Central memory CD8-positive, alpha-beta T cell (primary cell): ENCODE measurements around the gene RNF34.

Source experiments
- ATAC-seq: fragments of 150-1000 bp; cut with Tn5 transposase; replicated peaks from 2 replicates; pipeline ENCODE4 v1.10.0; 2022; ENCODE audit warnings: mild to moderate bottlenecking, moderate FRiP score, moderate number of reproducible peaks; ENCODE audit not compliant: poor library complexity, severe bottlenecking; ENCODE audit errors: extremely low read depth
- DNase-seq, 2 donors: peaks; one replicate each; pipeline ENCODE4 v3.0.0; 2021; ENCODE audit warnings: low spot score in 2 of 2
- H3K27ac Mint-ChIP-seq: one replicate; pipeline ENCODE4 v1.8.0; 2022; ENCODE audit warnings: low read depth, mild to moderate bottlenecking, moderate library complexity, mixed read lengths
- H3K27me3 Mint-ChIP-seq: one replicate; pipeline ENCODE4 v1.8.0; 2022; ENCODE audit warnings: mixed read lengths
- H3K36me3 Mint-ChIP-seq: one replicate; pipeline ENCODE4 v1.8.0; 2022; ENCODE audit warnings: mild to moderate bottlenecking, moderate library complexity, mixed read lengths; ENCODE audit not compliant: insufficient read depth
- H3K4me1 Mint-ChIP-seq: one replicate; pipeline ENCODE4 v1.8.0; 2022; ENCODE audit warnings: mixed read lengths
- H3K4me3 Mint-ChIP-seq: one replicate; pipeline ENCODE4 v1.8.0; 2022; ENCODE audit warnings: mild to moderate bottlenecking, moderate library complexity, mixed read lengths
- H3K9me3 Mint-ChIP-seq: one replicate; pipeline ENCODE4 v1.8.0; 2022; ENCODE audit warnings: mixed read lengths

RNF34 gene

DNA sequence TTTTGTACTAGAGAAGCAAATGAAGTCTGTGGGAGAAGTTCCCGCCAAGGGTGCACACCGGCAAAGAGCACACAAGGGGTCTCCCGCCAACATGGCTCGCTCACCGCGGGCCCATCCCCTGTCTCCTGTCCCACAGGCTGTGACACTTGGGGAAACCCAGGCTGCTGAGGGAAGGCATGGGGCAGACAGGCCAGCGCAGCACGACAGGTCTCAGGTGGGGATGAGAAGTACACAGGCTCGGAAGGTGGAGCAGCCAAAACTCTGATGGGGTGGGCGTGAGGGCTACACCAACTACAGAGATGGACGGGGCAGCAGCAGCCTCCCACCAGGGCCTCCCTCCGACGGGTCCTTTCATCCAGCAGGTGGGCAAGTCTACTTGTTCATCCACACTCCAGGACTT is 64.4 kb downstream of the RNF34 start:
- no peak for DNase-seq
- ATAC-seq: no peak
- Mint-ChIP-seq H3K9me3 (no peaks in the 10 kb centered on the region), H3K27me3 (no peaks in the 10 kb centered on the region), H3K4me3 (no peak overlapping the region), H3K27ac (no peak overlapping the region), H3K36me3 (peaks cover 9% of the 10 kb centered on the region), H3K4me1 (peaks cover 46% of the 10 kb centered on the region)

DNA sequence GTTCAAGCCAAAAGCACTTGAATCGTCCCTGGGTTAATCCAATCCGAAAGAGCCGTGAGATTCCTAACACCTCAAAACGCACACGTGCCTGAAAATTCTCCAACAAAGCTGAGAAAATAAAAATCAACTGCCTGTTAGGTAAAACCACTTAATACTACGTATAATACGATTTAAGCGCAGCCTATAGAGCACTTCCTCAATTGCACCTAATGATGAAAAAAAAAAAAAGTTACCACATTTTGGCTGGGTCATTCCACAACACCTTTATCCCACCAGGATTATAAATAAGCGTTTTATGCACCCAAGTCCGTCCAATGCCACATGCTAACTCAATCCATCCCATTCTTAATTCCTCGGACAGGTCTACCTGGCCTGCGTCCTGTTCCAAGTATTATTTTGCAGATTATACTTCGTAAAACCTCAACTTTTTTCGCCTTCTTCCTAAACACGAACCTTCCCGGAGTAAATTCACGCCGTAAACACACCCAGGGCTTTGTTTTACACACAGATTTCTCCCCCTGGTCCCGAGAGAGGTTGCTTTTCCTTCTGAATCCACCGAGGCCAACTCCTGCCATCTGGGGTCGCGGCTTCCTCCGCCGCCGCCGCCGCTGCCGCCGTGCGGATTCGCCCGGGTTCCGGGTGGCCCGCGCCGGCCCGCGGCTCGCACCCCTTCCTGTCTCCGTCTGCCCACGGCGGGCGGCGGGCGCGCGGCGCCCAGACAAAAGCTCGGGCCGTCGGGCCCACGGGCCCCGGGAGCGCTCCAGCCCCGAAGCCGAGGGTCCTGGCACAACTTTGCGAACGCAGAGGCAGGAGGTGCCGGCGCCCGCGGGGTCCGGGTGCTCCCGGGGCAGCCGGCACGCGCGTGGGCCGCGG is 66.2 kb downstream of the RNF34 start:
- ATAC-seq: no peak
- H3K9me3 Mint-ChIP-seq: no peaks in the 10 kb centered on the region
- peak overlapping the region; percentile 90 for H3K27ac Mint-ChIP-seq
- H3K4me3 Mint-ChIP-seq: peak overlapping the region; percentile 86
- DNase-seq: peak; percentile 25 to 30
- no peaks in the 10 kb centered on the region for H3K27me3 Mint-ChIP-seq
- peaks cover 35% of the 10 kb centered on the region for H3K4me1 Mint-ChIP-seq
- H3K36me3 Mint-ChIP-seq: peaks cover 8% of the 10 kb centered on the region

DNA sequence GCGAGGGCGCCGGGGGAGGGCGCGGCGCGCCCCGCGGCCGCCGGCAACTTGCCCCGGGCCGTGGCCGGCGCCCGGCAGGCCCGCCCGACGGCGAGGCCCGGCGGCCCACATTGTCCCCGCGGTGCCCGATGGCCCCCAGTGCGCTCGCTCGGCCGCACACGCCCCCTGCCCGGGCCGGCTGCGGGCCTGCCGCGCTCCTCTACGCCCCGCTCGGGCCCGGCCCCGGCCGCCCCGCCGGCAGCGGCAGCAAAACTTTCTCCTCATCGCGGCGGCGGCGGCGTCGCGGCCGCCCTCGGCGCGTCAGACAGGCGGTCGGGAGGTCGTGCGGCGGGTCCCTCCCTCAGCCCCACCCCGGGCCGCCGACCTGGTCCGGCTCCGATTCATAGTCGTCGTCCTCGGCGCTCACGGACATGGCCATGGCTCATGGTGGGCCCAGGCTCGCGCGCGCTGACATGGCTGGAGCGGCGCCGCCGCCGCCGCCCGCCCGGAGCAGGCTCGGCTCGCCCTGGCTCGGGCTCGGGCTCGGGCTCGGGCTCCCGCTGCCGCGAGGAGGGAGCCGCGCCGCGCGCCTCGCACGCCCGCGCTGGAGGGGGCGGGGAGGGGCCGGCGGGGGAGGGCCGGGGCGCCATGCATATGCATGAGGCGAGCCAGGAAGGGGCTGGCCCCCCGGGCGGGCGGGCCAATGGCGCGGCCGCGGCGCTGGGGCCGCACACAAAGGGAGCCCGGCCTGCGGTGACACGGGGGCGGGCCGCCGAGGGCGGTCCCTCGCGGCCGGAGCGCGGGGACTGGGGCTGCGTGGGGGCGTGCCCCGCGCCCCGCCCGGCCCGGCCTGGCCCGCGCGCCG is 67.1 kb downstream of the RNF34 start:
- Mint-ChIP-seq H3K4me1 (peaks cover 31% of the 10 kb centered on the region), H3K9me3 (no peaks in the 10 kb centered on the region), H3K27me3 (no peaks in the 10 kb centered on the region)

DNA sequence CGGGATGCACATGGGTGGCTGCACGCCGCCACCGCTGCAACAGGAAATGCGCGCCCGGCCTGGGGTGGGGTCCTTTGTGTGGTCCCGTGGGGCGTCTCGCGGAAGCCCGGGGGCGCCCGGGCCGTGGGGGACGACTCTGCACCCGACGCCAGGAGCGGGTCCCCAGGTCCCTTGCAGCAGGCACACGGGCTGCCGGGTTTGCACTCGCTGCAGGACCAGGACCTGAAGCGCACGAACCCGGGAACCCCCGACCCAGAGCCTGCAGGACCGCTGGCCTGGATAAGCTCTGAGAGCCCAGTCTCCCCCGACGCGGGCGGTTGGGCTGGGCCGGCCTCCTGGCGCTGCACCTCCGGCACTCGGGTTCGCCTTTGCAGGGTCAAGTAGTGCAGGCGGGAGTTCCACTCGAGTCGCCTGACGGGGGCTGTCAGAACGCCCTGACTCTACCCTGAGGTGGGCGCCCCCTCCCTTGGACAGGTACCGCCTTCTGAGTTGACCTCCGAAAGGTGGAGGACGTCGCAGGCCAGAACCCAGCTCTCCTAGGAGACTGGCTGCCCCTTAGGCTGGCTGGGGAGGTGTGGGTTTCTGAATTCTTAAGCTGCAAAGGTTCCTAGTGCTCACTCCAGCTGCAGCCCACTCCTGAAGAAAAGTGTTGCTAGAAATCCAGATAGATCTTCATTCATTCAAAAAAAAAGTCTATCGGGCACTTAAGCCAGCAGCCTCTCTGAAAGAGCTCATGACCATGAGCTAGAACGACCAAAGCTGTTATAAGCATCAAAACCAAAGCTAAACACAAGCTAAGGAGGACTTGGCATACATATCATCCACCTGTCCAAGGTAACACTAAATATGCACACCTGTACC is 68.0 kb downstream of the RNF34 start:
- peaks cover 8% of the 10 kb centered on the region for H3K36me3 Mint-ChIP-seq
- no peaks in the 10 kb centered on the region for H3K27me3 Mint-ChIP-seq
- ATAC-seq (no peak), DNase-seq (no peak)
- H3K27ac Mint-ChIP-seq: peak overlapping the region; percentile 13
- H3K4me3 Mint-ChIP-seq: peak overlapping the region; percentile 48
- H3K4me1 Mint-ChIP-seq: peaks cover 28% of the 10 kb centered on the region
- no peaks in the 10 kb centered on the region for H3K9me3 Mint-ChIP-seq

More for the DNA sequence above, 67.1 kb downstream of the RNF34 start:
- H3K27ac Mint-ChIP-seq: peak overlapping the region; percentile 90
- peaks cover 8% of the 10 kb centered on the region for H3K36me3 Mint-ChIP-seq
- peak; percentile 81 for ATAC-seq
- DNase-seq: peak; percentile 64 to 82
- peak overlapping the region; percentile 86 for H3K4me3 Mint-ChIP-seq

DNA sequence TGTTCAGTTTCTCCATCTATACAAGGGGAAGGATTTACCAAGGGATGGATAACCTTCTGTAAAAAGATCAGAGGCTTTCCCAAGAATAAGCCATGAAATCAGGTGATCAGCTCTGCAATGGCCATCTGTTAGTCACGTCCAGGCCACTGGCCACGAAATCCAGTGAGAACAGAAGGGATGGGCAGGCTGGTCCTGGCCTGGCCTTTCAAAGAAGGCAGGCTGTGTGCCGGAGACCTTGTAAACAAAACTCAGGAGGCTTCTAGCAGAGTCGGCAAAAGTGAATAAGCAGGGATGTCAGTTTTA is 68.5 kb downstream of the RNF34 start:
- peaks cover 8% of the 10 kb centered on the region for H3K36me3 Mint-ChIP-seq
- peak overlapping the region; percentile 48 for H3K4me3 Mint-ChIP-seq
- no peaks in the 10 kb centered on the region for H3K9me3 Mint-ChIP-seq
- peak overlapping the region; percentile 13 for H3K27ac Mint-ChIP-seq
- no peak for DNase-seq
- no peak for ATAC-seq
- H3K4me1 Mint-ChIP-seq: peaks cover 28% of the 10 kb centered on the region
- no peaks in the 10 kb centered on the region for H3K27me3 Mint-ChIP-seq

DNA sequence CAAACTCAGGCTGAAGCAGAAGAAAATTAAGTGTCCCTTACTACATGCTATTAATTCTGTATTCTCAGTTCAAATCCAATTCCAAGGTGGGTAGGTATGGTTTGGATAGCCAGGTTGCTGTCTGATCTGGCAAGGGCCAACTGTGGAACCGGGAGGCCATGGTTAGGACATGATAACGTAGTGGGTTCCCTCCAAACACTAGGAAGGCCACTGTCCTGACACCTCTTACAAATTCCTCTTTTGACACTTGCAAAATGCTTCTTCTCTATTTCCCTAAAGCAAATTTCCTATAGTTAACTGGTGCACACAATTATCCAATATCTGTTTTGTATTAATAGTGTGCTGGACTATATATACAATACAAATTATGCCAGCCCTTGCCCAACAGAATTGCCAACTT is 70.8 kb downstream of the RNF34 start:
- H3K27me3 Mint-ChIP-seq: no peaks in the 10 kb centered on the region
- DNase-seq (no peak), ATAC-seq (no peak)
- H3K27ac Mint-ChIP-seq: peak overlapping the region; percentile 39
- H3K4me1 Mint-ChIP-seq: peaks cover 21% of the 10 kb centered on the region
- H3K36me3 Mint-ChIP-seq: peaks cover 8% of the 10 kb centered on the region
- H3K4me3 Mint-ChIP-seq: no peak overlapping the region
- no peaks in the 10 kb centered on the region for H3K9me3 Mint-ChIP-seq

DNA sequence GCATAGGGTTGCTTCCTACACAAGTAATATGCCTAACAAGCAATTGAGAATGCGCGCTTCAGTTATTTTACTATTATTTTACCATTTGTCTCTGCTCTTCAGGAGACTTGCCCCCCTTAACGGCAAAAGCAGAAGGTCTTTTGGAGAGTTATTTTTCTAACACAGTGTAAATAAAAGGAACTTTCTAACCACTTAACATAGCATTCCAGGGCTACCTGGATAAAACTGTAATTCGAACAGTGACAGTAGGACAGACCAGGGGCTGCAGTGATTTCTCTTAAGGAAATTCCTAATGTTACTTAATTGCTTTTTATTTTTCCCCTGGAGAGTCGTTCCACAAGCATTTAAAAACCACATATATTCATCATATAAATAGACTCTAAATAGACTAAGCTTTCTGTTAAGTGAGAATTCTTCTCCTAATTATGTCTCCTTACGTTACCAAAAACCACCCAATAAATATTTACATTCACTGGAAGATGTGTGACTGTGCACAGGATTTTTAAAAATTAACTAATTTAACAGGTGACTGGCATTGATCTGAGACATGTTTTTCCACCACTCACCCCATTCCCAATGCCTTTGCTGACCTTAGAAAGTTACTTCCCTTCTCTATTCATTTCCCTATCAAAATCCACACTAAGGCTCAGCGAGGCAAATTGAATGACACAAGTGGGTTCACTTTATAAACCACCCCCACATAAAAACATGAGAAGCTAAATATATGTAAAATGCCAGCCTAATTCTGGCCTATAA is 72.4 kb downstream of the RNF34 start:
- DNase-seq: no peak
- H3K27ac Mint-ChIP-seq: no peak overlapping the region

More for the DNA sequence above, 72.4 kb downstream of the RNF34 start:
- ATAC-seq: no peak
- Mint-ChIP-seq H3K9me3 (no peaks in the 10 kb centered on the region), H3K36me3 (peaks cover 4% of the 10 kb centered on the region), H3K27me3 (no peaks in the 10 kb centered on the region), H3K4me3 (no peak overlapping the region), H3K4me1 (peaks cover 13% of the 10 kb centered on the region)
